GM21528 (cell line): Measurements from ENCODE around the gene NPHP1.
A peak's percentile ranks its signal among the peaks of the same experiment; 100 is the strongest.
"Not testable (repeated sequence)": the region's sequence is repeated elsewhere in the genome, so short reads cannot be mapped to it uniquely, and the experiment has no call there.

Experiments used
- ATAC-seq: cut with Tn5 transposase; IDR thresholded peaks from one replicate; pipeline ENCODE4 v1.9.1; 2021; ENCODE audit warnings: mild to moderate bottlenecking, moderate library complexity; ENCODE audit not compliant: unreplicated experiment, low FRiP score

NPHP1 gene

GRCh38 chr2:110204408-110205385 is at the start of gene NPHP1:
TSS of gene NPHP1 (minus strand) at chr2:110205013. CDS start at chr2:110204968, 45 bp downstream.
- peak; percentile 94 for ATAC-seq

GRCh38 chr2:110248081-110248795 is 43.4 kb upstream of the NPHP1 start:
- ATAC-seq = not testable (repeated sequence)

GRCh38 chr2:110245488-110246435 is 40.9 kb upstream of the NPHP1 start:
- ATAC-seq = not testable (repeated sequence)

- not testable (repeated sequence) for ATAC-seq
These were observed 38.5 kb upstream of the NPHP1 start for GRCh38 chr2:110243283-110243682.

- not testable (repeated sequence) for ATAC-seq
These were observed 29.7 kb upstream of the NPHP1 start for GRCh38 chr2:110234514-110234913.

GRCh38 chr2:110229886-110230285 is 25.1 kb upstream of the NPHP1 start:
- not testable (repeated sequence) for ATAC-seq

- ATAC-seq = not testable (repeated sequence)
These were observed 17.8 kb upstream of the NPHP1 start for GRCh38 chr2:110222626-110223025.

- ATAC-seq = no peak
These were observed 17.1 kb upstream of the NPHP1 start for GRCh38 chr2:110221938-110222337.

GRCh38 chr2:110220190-110220564 is 15.4 kb upstream of the NPHP1 start:
- ATAC-seq = no peak

- ATAC-seq = no peak
These were observed 14.8 kb upstream of the NPHP1 start for GRCh38 chr2:110219496-110220189.

- ATAC-seq = not testable (repeated sequence)
These were observed 14.1 kb upstream of the NPHP1 start for GRCh38 chr2:110218889-110219288.

- no peak for ATAC-seq
These were observed 12.0 kb upstream of the NPHP1 start for GRCh38 chr2:110216803-110217202.

- no peak for ATAC-seq
These were observed 11.4 kb upstream of the NPHP1 start for GRCh38 chr2:110216199-110216598.

- no peak for ATAC-seq
These were observed 10.8 kb upstream of the NPHP1 start for GRCh38 chr2:110215566-110216158.

GRCh38 chr2:110215091-110215490 is 10.3 kb upstream of the NPHP1 start:
- no peak for ATAC-seq

- not testable (repeated sequence) for ATAC-seq
These were observed 8.7 kb upstream of the NPHP1 start for GRCh38 chr2:110213522-110213921.

GRCh38 chr2:110211938-110212858 is 7.4 kb upstream of the NPHP1 start, which contains the start of gene MTLN:
TSS of gene MTLN (minus strand) at chr2:110212547. CDS start at chr2:110212525, 22 bp downstream.
- peak; percentile 86 for ATAC-seq
